Measurements from ENCODE around the gene CTNNA3.

GRCh38 chr10:66405566-66405965 lies 1290.4 kb downstream of the CTNNA3 start:
- TF ChIP-seq POLR2A (IDR thresholded peaks at IDR 0.05) (no peak), CTCF (IDR thresholded peaks at IDR 0.05) (no peak)
